Mucosa of stomach (tissue), 1 donor: ENCODE measurements around the gene ST6GAL2.

ENCODE experiments used
- H3K27me3 ChIP-seq: one replicate; pipeline ENCODE4 v1.7.0; 2013; ENCODE audit warnings: mild to moderate bottlenecking, low read length; ENCODE audit not compliant: control insufficient read depth, insufficient read depth
- H3K36me3 ChIP-seq: one replicate; pipeline ENCODE4 v1.7.0; 2013; ENCODE audit warnings: low read length; ENCODE audit not compliant: control insufficient read depth, insufficient read depth
- H3K4me1 ChIP-seq: one replicate; pipeline ENCODE4 v1.7.0; 2013; ENCODE audit warnings: mild to moderate bottlenecking, low read length; ENCODE audit not compliant: control insufficient read depth, insufficient read depth
- H3K4me3 ChIP-seq: one replicate; pipeline ENCODE4 v1.7.0; 2013; ENCODE audit warnings: low read length
- H3K9ac ChIP-seq: one replicate; pipeline ENCODE4 v1.7.0; 2013; ENCODE audit warnings: mild to moderate bottlenecking, low read length, moderate library complexity
- H3K9me3 ChIP-seq: one replicate; pipeline ENCODE4 v1.7.0; 2013; ENCODE audit warnings: mild to moderate bottlenecking, low read length, moderate library complexity; ENCODE audit not compliant: control insufficient read depth
- donor health status: Pancreatic carcinoma.

The ST6GAL2 gene

GRCh38 chr2:106886916-106887758 is 1.2 kb upstream of the ST6GAL2 start:
- no peak overlapping the region for H3K9ac ChIP-seq
- no peaks in the 10 kb centered on the region for H3K9me3 ChIP-seq
- peaks cover 19% of the 10 kb centered on the region for H3K27me3 ChIP-seq
- no peaks in the 10 kb centered on the region for H3K36me3 ChIP-seq
- H3K4me1 ChIP-seq: no peaks in the 10 kb centered on the region
- H3K4me3 ChIP-seq: no peak overlapping the region

- Histone ChIP-seq H3K4me3 (no peak overlapping the region), H3K4me1 (no peaks in the 10 kb centered on the region), H3K9ac (no peak overlapping the region), H3K9me3 (no peaks in the 10 kb centered on the region), H3K27me3 (peaks cover 19% of the 10 kb centered on the region), H3K36me3 (no peaks in the 10 kb centered on the region)
These were observed 638 bp downstream of the ST6GAL2 start for GRCh38 chr2:106885329-106885728.

- Histone ChIP-seq H3K4me1 (no peaks in the 10 kb centered on the region), H3K9ac (no peak overlapping the region), H3K9me3 (no peaks in the 10 kb centered on the region), H3K36me3 (no peaks in the 10 kb centered on the region), H3K4me3 (no peak overlapping the region), H3K27me3 (peaks cover 19% of the 10 kb centered on the region)
These were observed 3.3 kb downstream of the ST6GAL2 start for GRCh38 chr2:106882673-106883072.

DNA sequence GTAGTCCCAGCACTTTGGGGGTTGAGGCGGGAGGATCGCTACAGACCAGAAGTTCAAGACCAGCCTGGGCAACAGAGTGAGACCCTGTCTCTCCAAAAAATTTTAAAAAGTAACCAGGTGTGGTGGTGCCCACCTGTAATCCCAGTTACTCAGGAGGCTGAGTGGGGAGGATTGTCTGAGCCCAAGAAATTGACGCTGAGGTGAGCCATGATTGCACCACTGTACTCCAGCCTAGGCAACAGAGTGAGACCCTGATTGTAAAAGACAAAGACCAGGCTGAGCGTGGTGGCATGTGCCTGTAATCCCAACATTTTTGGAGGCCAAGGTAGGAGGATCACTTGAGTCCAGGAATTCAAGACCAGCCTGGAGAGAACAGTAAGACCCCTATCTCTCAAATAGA is 7.8 kb downstream of the ST6GAL2 start:
- Histone ChIP-seq H3K9ac (no peak overlapping the region), H3K4me1 (no peaks in the 10 kb centered on the region), H3K4me3 (no peak overlapping the region), H3K36me3 (no peaks in the 10 kb centered on the region), H3K27me3 (peaks cover 3% of the 10 kb centered on the region), H3K9me3 (no peaks in the 10 kb centered on the region)

DNA sequence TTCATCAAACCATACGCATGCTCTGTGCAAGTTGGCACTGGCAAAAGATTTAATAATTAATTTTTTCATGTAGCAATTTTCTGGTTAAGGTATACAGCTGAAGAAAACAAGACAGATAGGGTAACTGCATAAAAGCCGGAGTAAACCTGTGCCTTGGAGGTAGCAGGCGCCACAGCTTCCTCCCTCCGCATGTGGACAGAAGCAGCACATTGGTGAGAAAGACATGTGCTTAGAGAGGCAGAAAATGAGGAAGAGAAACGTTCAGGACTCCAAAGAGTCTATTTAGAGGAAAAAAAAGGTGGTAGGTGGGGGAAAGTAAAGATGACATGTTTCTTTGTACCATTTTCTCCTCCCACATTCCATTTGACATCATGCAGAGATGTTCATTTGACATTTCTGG is 9.3 kb downstream of the ST6GAL2 start:
- Histone ChIP-seq H3K36me3 (no peaks in the 10 kb centered on the region), H3K27me3 (no peaks in the 10 kb centered on the region), H3K4me1 (no peaks in the 10 kb centered on the region), H3K9ac (no peak overlapping the region), H3K4me3 (no peak overlapping the region), H3K9me3 (no peaks in the 10 kb centered on the region)

GRCh38 chr2:106869512-106870275 is 16.3 kb downstream of the ST6GAL2 start:
- Histone ChIP-seq H3K27me3 (no peaks in the 10 kb centered on the region), H3K4me1 (no peaks in the 10 kb centered on the region), H3K4me3 (no peak overlapping the region)

DNA sequence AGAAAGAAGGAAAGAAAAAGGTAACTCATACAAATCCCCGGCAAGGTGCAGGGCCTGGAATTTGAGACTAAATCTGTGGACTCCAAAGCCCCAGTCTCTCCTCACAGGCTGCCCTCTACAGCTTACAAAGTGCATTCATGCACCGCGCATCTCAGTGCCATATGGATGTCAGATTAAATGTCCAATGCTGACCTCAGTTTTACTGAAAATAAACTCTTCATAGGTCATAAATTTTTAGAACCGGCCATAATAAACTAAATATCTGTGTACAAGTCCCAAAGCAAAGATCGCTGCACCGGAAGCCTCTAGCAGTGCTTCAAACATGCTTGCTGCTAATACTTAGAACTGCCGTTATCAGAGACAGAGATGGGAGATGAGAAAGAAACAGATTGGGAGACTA is 17.7 kb downstream of the ST6GAL2 start:
- Histone ChIP-seq H3K4me1 (no peaks in the 10 kb centered on the region), H3K9me3 (no peaks in the 10 kb centered on the region), H3K9ac (no peak overlapping the region), H3K27me3 (no peaks in the 10 kb centered on the region), H3K4me3 (no peak overlapping the region), H3K36me3 (no peaks in the 10 kb centered on the region)

More at GRCh38 chr2:106869512-106870275, 16.3 kb downstream of the ST6GAL2 start:
- Histone ChIP-seq H3K9ac (no peak overlapping the region), H3K9me3 (no peaks in the 10 kb centered on the region), H3K36me3 (no peaks in the 10 kb centered on the region)

DNA sequence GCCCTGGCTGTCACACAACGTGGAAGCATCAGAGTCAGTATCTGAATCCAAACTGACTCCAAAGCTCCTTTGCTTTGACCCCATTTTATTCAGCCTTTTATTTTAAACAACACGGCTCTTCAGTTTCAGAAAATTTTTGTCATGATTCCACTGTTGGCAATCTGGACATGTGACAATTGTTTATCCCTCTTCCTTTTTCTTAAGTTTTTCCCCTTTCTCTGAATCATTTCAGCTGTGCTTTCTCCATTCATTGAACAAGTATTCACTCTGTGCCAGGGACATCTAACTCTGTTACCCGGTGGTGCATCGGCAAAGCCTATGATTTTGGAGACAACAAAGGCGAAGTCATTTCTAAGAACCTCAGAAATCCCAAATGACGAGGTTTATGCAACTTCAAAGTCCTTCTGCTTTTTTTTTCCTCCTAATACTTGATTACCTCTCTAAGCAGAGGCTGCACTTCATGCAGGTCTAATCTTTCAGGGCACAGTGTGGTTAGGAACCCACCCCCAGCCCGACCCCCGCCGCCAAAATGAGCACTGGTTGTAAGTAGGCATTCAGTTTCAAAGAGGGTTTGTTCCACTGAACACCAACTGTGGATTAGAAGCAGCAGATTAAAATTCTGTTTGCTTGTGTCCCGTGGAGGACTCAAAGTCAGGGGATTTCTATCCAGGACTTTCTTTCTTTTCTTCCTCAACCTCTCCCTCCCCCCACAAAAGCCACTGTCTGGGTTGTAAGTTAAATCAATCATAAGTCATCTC is 18.6 kb downstream of the ST6GAL2 start:
- no peak overlapping the region for H3K4me3 ChIP-seq
- H3K9ac ChIP-seq: no peak overlapping the region
- H3K4me1 ChIP-seq: no peaks in the 10 kb centered on the region
- no peaks in the 10 kb centered on the region for H3K9me3 ChIP-seq
- H3K27me3 ChIP-seq: no peaks in the 10 kb centered on the region
- no peaks in the 10 kb centered on the region for H3K36me3 ChIP-seq

DNA sequence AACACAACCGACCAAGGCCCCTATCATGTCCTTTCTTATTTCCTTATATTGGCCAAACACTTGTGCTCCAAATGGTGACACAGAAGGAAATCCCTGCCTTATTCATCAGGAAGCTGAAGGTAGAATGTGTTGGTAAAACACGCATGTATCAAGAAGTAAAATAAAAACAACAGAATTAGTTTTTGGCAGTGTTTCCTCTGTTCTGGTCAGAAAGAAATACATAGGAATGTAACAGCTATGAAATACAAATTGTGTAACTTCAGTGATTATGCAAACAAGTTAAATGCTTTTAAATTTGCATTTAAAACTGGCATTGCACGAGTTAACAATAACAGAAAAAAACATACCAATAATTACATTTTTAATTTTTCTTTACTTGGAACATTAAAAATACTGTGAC is 19.3 kb downstream of the ST6GAL2 start:
- Histone ChIP-seq H3K4me3 (no peak overlapping the region), H3K9ac (no peak overlapping the region), H3K9me3 (no peaks in the 10 kb centered on the region), H3K36me3 (no peaks in the 10 kb centered on the region), H3K4me1 (no peaks in the 10 kb centered on the region), H3K27me3 (no peaks in the 10 kb centered on the region)

DNA sequence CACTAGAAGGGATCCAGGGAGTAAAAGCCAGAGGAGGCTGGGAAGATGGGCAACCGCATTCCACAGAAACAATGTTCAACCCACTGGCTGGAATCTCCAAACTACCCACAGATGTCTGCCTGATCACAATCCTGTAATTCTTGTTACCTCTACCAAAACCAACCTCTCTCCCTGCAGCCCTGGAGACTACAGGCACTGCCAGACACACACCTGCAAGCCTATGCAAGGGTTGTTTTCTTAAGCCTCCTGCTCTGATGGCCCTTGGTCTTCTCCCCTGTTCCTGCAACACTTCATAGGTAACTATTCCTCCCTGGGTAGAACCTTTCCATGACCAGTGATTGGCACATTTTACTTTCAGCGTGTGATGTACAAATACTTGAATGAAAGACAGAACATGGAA is 21.9 kb downstream of the ST6GAL2 start:
- Histone ChIP-seq H3K9ac (no peak overlapping the region), H3K9me3 (no peaks in the 10 kb centered on the region), H3K4me3 (no peak overlapping the region), H3K27me3 (no peaks in the 10 kb centered on the region), H3K4me1 (no peaks in the 10 kb centered on the region), H3K36me3 (no peaks in the 10 kb centered on the region)

DNA sequence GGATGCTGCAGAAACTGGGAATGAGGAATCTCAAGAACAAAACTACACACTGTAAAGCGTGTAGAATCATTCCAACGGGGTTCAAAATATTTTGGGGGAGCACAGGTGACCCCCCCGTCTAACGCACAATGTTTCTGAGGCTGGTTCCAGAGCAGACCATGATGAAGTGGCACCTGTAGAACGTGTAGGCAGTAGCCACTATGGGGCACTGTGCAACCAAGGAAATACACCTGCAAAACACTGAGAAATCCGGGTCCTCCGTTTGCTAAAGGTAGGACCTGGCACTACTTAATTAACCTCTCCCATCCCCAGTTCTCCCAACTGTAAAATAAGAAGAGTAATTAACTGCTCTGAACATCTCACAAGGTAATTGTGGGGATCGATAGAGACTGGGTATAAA is 22.6 kb downstream of the ST6GAL2 start:
- no peaks in the 10 kb centered on the region for H3K4me1 ChIP-seq
- H3K9ac ChIP-seq: no peak overlapping the region
- H3K9me3 ChIP-seq: no peaks in the 10 kb centered on the region
- no peaks in the 10 kb centered on the region for H3K27me3 ChIP-seq
- H3K4me3 ChIP-seq: no peak overlapping the region
- H3K36me3 ChIP-seq: no peaks in the 10 kb centered on the region

DNA sequence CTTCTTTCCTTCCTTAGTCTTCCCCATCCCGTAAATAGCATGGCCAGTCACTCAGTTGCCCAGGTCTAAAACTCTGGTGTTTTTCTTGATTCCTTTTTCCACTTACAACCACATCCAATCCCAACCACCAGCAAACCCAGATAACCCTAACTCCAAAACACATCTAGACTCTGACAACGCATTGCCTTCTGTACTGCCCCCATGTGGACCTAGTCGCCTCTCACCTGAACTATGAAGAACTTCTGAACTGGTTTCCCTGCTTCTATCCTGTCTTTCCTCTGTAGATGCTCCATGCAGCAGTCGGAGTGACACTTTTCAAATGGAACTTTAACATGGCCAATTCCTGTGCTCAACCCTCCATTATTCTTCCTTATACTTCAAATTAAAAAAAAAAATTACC is 26.5 kb downstream of the ST6GAL2 start:
- Histone ChIP-seq H3K27me3 (no peaks in the 10 kb centered on the region), H3K4me3 (no peak overlapping the region), H3K9ac (no peak overlapping the region), H3K9me3 (no peaks in the 10 kb centered on the region), H3K36me3 (no peaks in the 10 kb centered on the region), H3K4me1 (no peaks in the 10 kb centered on the region)
